Kidney epithelial cell (primary cell): ENCODE results near the gene HAVCR1. TPM values are rescaled to one million over a fixed set of nuclear protein-coding genes. Genes with fewer than 3 reads are reported as not detected.
"Not testable (repeated sequence)": the region's sequence is repeated elsewhere in the genome, so short reads cannot be mapped to it uniquely, and the experiment has no call there.

ENCODE experiments used
- DNase-seq: peaks from one replicate; pipeline ENCODE4 v3.0.0-alpha.2; 2010; ENCODE audit warnings: low read depth
- H3K27me3 ChIP-seq: 2 replicates; pipeline ENCODE4 v1.6.0; 2011; ENCODE audit warnings: low read length; ENCODE audit not compliant: control insufficient read depth, insufficient read depth
- H3K36me3 ChIP-seq: 2 replicates; pipeline ENCODE4 v1.5.1; 2011; ENCODE audit warnings: low read length; ENCODE audit not compliant: control insufficient read depth, insufficient read depth
- H3K4me3 ChIP-seq: 2 replicates; pipeline ENCODE4 v1.5.1; 2011; ENCODE audit warnings: low read depth, mild to moderate bottlenecking, control low read depth, low read length
- CTCF ChIP-seq: IDR thresholded peaks from 2 replicates; pipeline ENCODE4 v1.5.1; 2011; ENCODE audit warnings: mild to moderate bottlenecking, moderate library complexity, low read length, control low read depth, inconsistent platforms; ENCODE audit not compliant: insufficient read depth, poor library complexity, severe bottlenecking
- total RNA-seq: library from RNA; depleted of rRNA; stranded (reverse); fragments of >200 nt; gene quantifications from 2 replicates; pipeline ENCODE4 v1.2.3, GENCODE V29; 2015

Gene HAVCR1
- total RNA-seq, 1 donor from 2014 or later = 0.29 TPM

GRCh38 chr5:157024208-157024959, 34.5 kb downstream of the HAVCR1 start:
- H3K36me3 ChIP-seq = no peaks in the 10 kb centered on the region
- no peak for TF ChIP-seq CTCF
- no peak for DNase-seq
- H3K27me3 ChIP-seq = no peaks in the 10 kb centered on the region
- no peak overlapping the region for H3K4me3 ChIP-seq

GRCh38 chr5:157022024-157022423, 36.9 kb downstream of the HAVCR1 start:
- H3K36me3 ChIP-seq = no peaks in the 10 kb centered on the region
- no peak for TF ChIP-seq CTCF
- H3K27me3 ChIP-seq = no peaks in the 10 kb centered on the region
- H3K4me3 ChIP-seq = no peak overlapping the region
- DNase-seq = no peak

GRCh38 chr5:157020511-157021222, 38.2 kb downstream of the HAVCR1 start:
- TF ChIP-seq CTCF = no peak
- no peaks in the 10 kb centered on the region for H3K27me3 ChIP-seq
- DNase-seq = no peak
- H3K36me3 ChIP-seq = no peaks in the 10 kb centered on the region
- no peak overlapping the region for H3K4me3 ChIP-seq

- TF ChIP-seq CTCF = no peak
- no peaks in the 10 kb centered on the region for H3K27me3 ChIP-seq
- H3K36me3 ChIP-seq = no peaks in the 10 kb centered on the region
- no peak overlapping the region for H3K4me3 ChIP-seq
- DNase-seq = no peak
Measured at GRCh38 chr5:157020002-157020401, 38.9 kb downstream of the HAVCR1 start.

- H3K4me3 ChIP-seq, H3K27me3 ChIP-seq, H3K36me3 ChIP-seq, DNase-seq: not testable (repeated sequence)
Measured at GRCh38 chr5:157014143-157014542, 44.8 kb downstream of the HAVCR1 start.

- no peak overlapping the region for H3K4me3 ChIP-seq
- no peaks in the 10 kb centered on the region for H3K27me3 ChIP-seq
- DNase-seq = no peak
- no peak for TF ChIP-seq CTCF
- H3K36me3 ChIP-seq = no peaks in the 10 kb centered on the region
Measured at GRCh38 chr5:157006262-157006661, 52.7 kb downstream of the HAVCR1 start.
